H9 (cell line): ENCODE data around the gene DIS3L2. TPM values are rescaled to one million over a fixed set of nuclear protein-coding genes. Genes with fewer than 3 reads are reported as not detected.

ENCODE experiments used
- DNase-seq: peaks from one replicate; pipeline ENCODE4 v3.0.0-alpha.2; 2017
- H2AFZ ChIP-seq: one replicate; pipeline ENCODE4 v1.6.1; 2013; ENCODE audit warnings: mild to moderate bottlenecking, low read length, control low read depth, moderate library complexity
- H2AK5ac ChIP-seq: 2 replicates; pipeline ENCODE4 v1.6.1; 2013; ENCODE audit warnings: low read length, control low read depth, mixed read lengths; ENCODE audit not compliant: insufficient read length
- H2BK120ac ChIP-seq: one replicate; pipeline ENCODE4 v1.6.1; 2013; ENCODE audit warnings: low read depth, mild to moderate bottlenecking, low read length, control low read depth, inconsistent platforms; ENCODE audit not compliant: poor library complexity, severe bottlenecking
- H2BK12ac ChIP-seq: 2 replicates; pipeline ENCODE4 v1.6.1; 2013; ENCODE audit warnings: low read length, control low read depth, mixed read lengths, low read depth; ENCODE audit not compliant: insufficient read length
- H2BK15ac ChIP-seq: 2 replicates; pipeline ENCODE4 v1.6.1; 2013; ENCODE audit warnings: low read depth, low read length, control low read depth
- H2BK20ac ChIP-seq: one replicate; pipeline ENCODE4 v1.6.1; 2013; ENCODE audit warnings: low read depth, mild to moderate bottlenecking, low read length, control low read depth, inconsistent platforms; ENCODE audit not compliant: poor library complexity, severe bottlenecking
- H2BK5ac ChIP-seq: 2 replicates; pipeline ENCODE4 v1.6.1; 2013; ENCODE audit warnings: low read length, control low read depth, mixed read lengths; ENCODE audit not compliant: insufficient read length
- H3K14ac ChIP-seq: 2 replicates; pipeline ENCODE4 v1.6.1; 2013; ENCODE audit warnings: low read length, control low read depth; ENCODE audit not compliant: insufficient read depth
- H3K18ac ChIP-seq: 2 replicates; pipeline ENCODE4 v1.6.1; 2013; ENCODE audit warnings: low read depth, mild to moderate bottlenecking, mixed read lengths, low read length, control low read depth; ENCODE audit not compliant: insufficient read length
- H3K23ac ChIP-seq: 2 replicates; pipeline ENCODE4 v1.6.1; 2013; ENCODE audit warnings: low read length, control low read depth, mixed read lengths, low read depth; ENCODE audit not compliant: insufficient read length
- H3K23me2 ChIP-seq: 2 replicates; pipeline ENCODE4 v1.6.1; 2013; ENCODE audit warnings: low read depth, mild to moderate bottlenecking, mixed read lengths, low read length, control low read depth; ENCODE audit not compliant: insufficient read length, poor library complexity, severe bottlenecking
- H3K27ac ChIP-seq: 2 replicates; pipeline ENCODE4 v1.5.1; 2013; ENCODE audit warnings: low read length, control low read depth, mixed read lengths, low read depth; ENCODE audit not compliant: insufficient read length
- H3K27me3 ChIP-seq: 2 replicates; pipeline ENCODE4 v1.6.1; 2013; ENCODE audit warnings: low read length, control low read depth, inconsistent platforms; ENCODE audit not compliant: insufficient read depth
- H3K4ac ChIP-seq: 2 replicates; pipeline ENCODE4 v1.6.1; 2013; ENCODE audit warnings: low read depth, mild to moderate bottlenecking, control low read depth, inconsistent platforms, low read length, moderate library complexity
- H3K4me1 ChIP-seq: 2 replicates; pipeline ENCODE4 v1.6.1; 2013; ENCODE audit warnings: low read length, control low read depth, inconsistent platforms; ENCODE audit not compliant: insufficient read depth
- H3K4me2 ChIP-seq: 2 replicates; pipeline ENCODE4 v1.6.1; 2013; ENCODE audit warnings: low read length, control low read depth, mixed read lengths; ENCODE audit not compliant: insufficient read length, insufficient read depth
- H3K56ac ChIP-seq: 2 replicates; pipeline ENCODE4 v1.6.1; 2013; ENCODE audit warnings: low read depth, mild to moderate bottlenecking, mixed read lengths, low read length, control low read depth; ENCODE audit not compliant: insufficient read length
- H3K79me1 ChIP-seq: 2 replicates; pipeline ENCODE4 v1.6.1; 2013; ENCODE audit warnings: low read depth, mild to moderate bottlenecking, moderate library complexity, low read length, control low read depth, inconsistent platforms; ENCODE audit not compliant: insufficient read depth, poor library complexity, severe bottlenecking
- H3K79me2 ChIP-seq: 2 replicates; pipeline ENCODE4 v1.6.1; 2013; ENCODE audit warnings: low read length, control low read depth, inconsistent platforms; ENCODE audit not compliant: insufficient read depth
- H3K9ac ChIP-seq: 2 replicates; pipeline ENCODE4 v1.6.1; 2013; ENCODE audit warnings: low read length, control low read depth, mixed read lengths; ENCODE audit not compliant: insufficient read length; ENCODE audit errors: extremely low read depth
- H3K9me3 ChIP-seq: one replicate; pipeline ENCODE4 v1.6.1; 2013; ENCODE audit warnings: low read depth, low read length, inconsistent platforms; ENCODE audit not compliant: control insufficient read depth
- H3T11ph ChIP-seq: one replicate; pipeline ENCODE4 v1.6.1; 2013; ENCODE audit warnings: mild to moderate bottlenecking, low read length, control low read depth, inconsistent platforms
- H4K20me1 ChIP-seq: one replicate; pipeline ENCODE4 v1.6.1; 2013; ENCODE audit not compliant: control insufficient read depth, insufficient read length, insufficient read depth
- H4K5ac ChIP-seq: 2 replicates; pipeline ENCODE4 v1.6.1; 2013; ENCODE audit warnings: low read depth, mild to moderate bottlenecking, mixed read lengths, low read length, control low read depth; ENCODE audit not compliant: insufficient read length
- H4K8ac ChIP-seq: replicated peaks from 2 replicates; pipeline ENCODE4 v1.6.1; 2013; ENCODE audit warnings: low read length, control low read depth, mixed read lengths, low read depth; ENCODE audit not compliant: insufficient read length
- H4K91ac ChIP-seq: 2 replicates; pipeline ENCODE4 v1.6.1; 2013; ENCODE audit warnings: low read depth, mild to moderate bottlenecking, moderate library complexity, mixed read lengths, low read length, control low read depth; ENCODE audit not compliant: insufficient read length
- H3K27ac Mint-ChIP-seq, 3 experiments: 2 replicates in 2 of 3; 3 replicates in 1 of 3; pipeline ENCODE4 v1.8.0; 2020 to 2021; ENCODE audit warnings: mixed read lengths in 3 of 3, mild to moderate bottlenecking in 1 of 3, moderate library complexity in 1 of 3
- H3K27me3 Mint-ChIP-seq: 2 replicates; pipeline ENCODE4 v1.8.0; 2021; ENCODE audit warnings: low read depth, mild to moderate bottlenecking, moderate library complexity, mixed read lengths
- H3K36me3 Mint-ChIP-seq, 3 experiments: 2 replicates in 2 of 3; 3 replicates in 1 of 3; pipeline ENCODE4 v1.8.0; 2020 to 2021; ENCODE audit warnings: low read depth in 3 of 3, mixed read lengths in 3 of 3; ENCODE audit not compliant: insufficient read depth in 1 of 3
- H3K4me1 Mint-ChIP-seq, 2 experiments: 2 replicates each; pipeline ENCODE4 v1.8.0; 2020; ENCODE audit warnings: mixed read lengths in 2 of 2
- H3K4me3 Mint-ChIP-seq, 2 experiments: 2 replicates in 1 of 2; 3 replicates in 1 of 2; pipeline ENCODE4 v1.8.0; 2020 to 2021; ENCODE audit warnings: mild to moderate bottlenecking in 2 of 2, mixed read lengths in 2 of 2, moderate library complexity in 1 of 2
- H3K9me3 Mint-ChIP-seq, 2 experiments: 2 replicates in 1 of 2; 3 replicates in 1 of 2; pipeline ENCODE4 v1.8.0; 2020; ENCODE audit warnings: mild to moderate bottlenecking in 2 of 2, mixed read lengths in 2 of 2, moderate library complexity in 1 of 2
- CTCF ChIP-seq: fragments of 200-600 bp; sonication (generic); conservative IDR thresholded peaks from 3 replicates; pipeline ENCODE4 v1.8.0; 2021; ENCODE audit warnings: antibody characterized with exemption, mild to moderate bottlenecking
- WGBS: extraction: QIAGEN DNeasy Blood & Tissue Kit; methylation state at CpG from one replicate; pipeline ENCODE4 v1.1.7; 2013; ENCODE audit warnings: missing lambda C conversion rate, low lambda C conversion rate, mixed read lengths; ENCODE audit not compliant: insufficient read length; ENCODE audit errors: extremely low coverage; 5-methylcytosine and 5-hydroxymethylcytosine counted together
- total RNA-seq: library from RNA; stranded (reverse); gene quantifications from 2 replicates; pipeline ENCODE4 v1.2.1, GENCODE V29; 2021

DIS3L2 gene
- total RNA-seq, 1 experiment from 2014 or later, result 28.1 TPM

- no peak overlapping the region for H3K23ac ChIP-seq
- peak; percentile 14 for DNase-seq
- no peak overlapping the region for H2BK12ac ChIP-seq
- H4K8ac ChIP-seq, result no peak overlapping the region
- H2BK20ac ChIP-seq, result no peak overlapping the region
- WGBS, result no CpG with 5 or more reads among the region's 4 CpGs
- no peak overlapping the region for H2BK120ac ChIP-seq
- peaks cover 7 to 26% of the 10 kb centered on the region in 2 experiments; a peak in 3 of 4 replicates for H3K4me1 Mint-ChIP-seq
- no peak overlapping the region for H3K4me2 ChIP-seq
- H3K27me3 Mint-ChIP-seq, result no peaks in the 10 kb centered on the region
- H4K91ac ChIP-seq, result no peak overlapping the region
- no peaks in the 10 kb centered on the region for H3K79me1 ChIP-seq
- H3K4me3 Mint-ChIP-seq, result no peak overlapping the region
- H3K4me1 ChIP-seq, result no peaks in the 10 kb centered on the region
- H3K27ac ChIP-seq, result no peak overlapping the region
- H3K4ac ChIP-seq, result no peak overlapping the region
- no peaks in the 10 kb centered on the region for H4K20me1 ChIP-seq
- no peak overlapping the region for H3K18ac ChIP-seq
- H3K9me3 Mint-ChIP-seq, result no peaks in the 10 kb centered on the region; a peak in 1 of 5 replicates
- H3K27me3 ChIP-seq, result no peaks in the 10 kb centered on the region
- no peak overlapping the region for H3K56ac ChIP-seq
- H3K36me3 Mint-ChIP-seq, result no peaks in the 10 kb centered on the region; a peak in 1 of 7 replicates
- no peak overlapping the region for H2BK5ac ChIP-seq
- H2AK5ac ChIP-seq, result no peak overlapping the region
- H3K27ac Mint-ChIP-seq, result no peak overlapping the region
- no peak overlapping the region for H3T11ph ChIP-seq
- no peaks in the 10 kb centered on the region for H3K23me2 ChIP-seq
- no peak overlapping the region for H2AFZ ChIP-seq
- no peak overlapping the region for H4K5ac ChIP-seq
- no peaks in the 10 kb centered on the region for H3K9me3 ChIP-seq
- no peak overlapping the region for H3K14ac ChIP-seq
- no peak for TF ChIP-seq CTCF
- no peak overlapping the region for H2BK15ac ChIP-seq
- no peaks in the 10 kb centered on the region for H3K79me2 ChIP-seq
- H3K9ac ChIP-seq, result no peak overlapping the region
Observed at GRCh38 chr2:232324778-232325177, 363.3 kb downstream of the DIS3L2 start.
